TTC549 (cell line): Measurements from ENCODE around the gene SPATS2L.
A peak's percentile ranks its signal among the peaks of the same experiment; 100 is the strongest.

Experiments
- FAIRE-seq: peaks from 2 replicates; lab custom pipeline; 2012; peaks lifted over from hg19 to GRCh38; lab: Jason Lieb, UNC

The SPATS2L gene, protein sequence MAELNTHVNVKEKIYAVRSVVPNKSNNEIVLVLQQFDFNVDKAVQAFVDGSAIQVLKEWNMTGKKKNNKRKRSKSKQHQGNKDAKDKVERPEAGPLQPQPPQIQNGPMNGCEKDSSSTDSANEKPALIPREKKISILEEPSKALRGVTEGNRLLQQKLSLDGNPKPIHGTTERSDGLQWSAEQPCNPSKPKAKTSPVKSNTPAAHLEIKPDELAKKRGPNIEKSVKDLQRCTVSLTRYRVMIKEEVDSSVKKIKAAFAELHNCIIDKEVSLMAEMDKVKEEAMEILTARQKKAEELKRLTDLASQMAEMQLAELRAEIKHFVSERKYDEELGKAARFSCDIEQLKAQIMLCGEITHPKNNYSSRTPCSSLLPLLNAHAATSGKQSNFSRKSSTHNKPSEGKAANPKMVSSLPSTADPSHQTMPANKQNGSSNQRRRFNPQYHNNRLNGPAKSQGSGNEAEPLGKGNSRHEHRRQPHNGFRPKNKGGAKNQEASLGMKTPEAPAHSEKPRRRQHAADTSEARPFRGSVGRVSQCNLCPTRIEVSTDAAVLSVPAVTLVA

DNA sequence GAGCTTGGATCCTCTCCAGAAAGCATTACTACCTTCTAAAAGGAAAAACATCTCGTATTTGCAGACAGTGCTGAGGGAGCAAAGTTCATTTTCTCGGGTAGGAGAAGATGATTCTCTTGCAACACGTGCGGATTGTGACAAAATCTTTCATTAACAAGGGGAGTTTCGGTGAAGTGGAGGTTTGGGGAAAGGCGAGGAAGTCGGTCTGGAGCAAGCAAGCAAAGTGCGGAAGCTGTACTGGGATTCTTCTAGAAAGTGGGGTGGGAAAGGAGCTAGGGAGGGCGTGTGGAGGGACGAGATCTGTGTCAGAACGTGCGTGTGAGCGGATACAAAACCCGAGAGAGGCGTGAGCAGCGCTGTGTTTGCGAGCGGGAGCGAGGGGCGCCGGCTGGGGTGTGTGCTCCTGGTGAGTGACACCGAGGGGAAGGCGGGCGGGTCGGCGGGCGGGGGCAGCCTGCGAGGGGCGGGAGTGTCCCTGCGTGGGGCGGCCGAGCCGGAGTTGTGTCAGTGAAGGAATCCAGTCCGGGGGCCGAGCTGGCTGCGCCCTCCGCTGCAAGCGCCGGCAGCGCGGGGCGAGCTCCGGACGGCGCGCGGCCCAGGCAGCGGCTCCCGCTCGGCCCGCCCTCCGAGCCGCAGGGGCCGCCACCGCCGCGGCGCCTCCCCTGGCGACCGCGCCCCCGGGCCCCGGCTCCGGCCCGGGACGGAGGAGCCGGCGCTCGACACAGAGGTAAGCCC lies at the start of gene SPATS2L:
TSS of gene SPATS2L (plus strand) at position 498 of the 735 bp plus-strand sequence. CDS start 82,552 bp downstream, outside the sequence.
- no peak for FAIRE-seq

DNA sequence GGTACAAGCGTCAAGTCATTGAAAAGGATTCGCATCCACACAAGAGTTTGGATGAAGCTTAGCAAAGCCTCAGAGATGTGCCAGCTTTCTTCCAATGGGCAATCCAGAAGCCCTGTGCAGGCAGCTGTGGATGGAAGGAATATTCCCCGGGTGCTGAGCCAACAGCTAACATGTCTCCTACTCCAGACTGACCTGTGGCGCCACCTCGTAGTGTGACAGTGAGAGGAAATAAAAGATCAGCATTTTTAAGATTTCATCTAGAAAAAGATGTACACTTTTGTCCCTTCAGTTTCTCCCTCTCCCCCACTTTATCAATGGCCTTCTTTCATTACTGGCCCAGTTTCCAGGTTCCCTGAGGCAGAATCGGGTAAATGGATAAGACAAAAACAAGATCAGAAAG lies 48.9 kb upstream of the SPATS2L start:
- no peak for FAIRE-seq

DNA sequence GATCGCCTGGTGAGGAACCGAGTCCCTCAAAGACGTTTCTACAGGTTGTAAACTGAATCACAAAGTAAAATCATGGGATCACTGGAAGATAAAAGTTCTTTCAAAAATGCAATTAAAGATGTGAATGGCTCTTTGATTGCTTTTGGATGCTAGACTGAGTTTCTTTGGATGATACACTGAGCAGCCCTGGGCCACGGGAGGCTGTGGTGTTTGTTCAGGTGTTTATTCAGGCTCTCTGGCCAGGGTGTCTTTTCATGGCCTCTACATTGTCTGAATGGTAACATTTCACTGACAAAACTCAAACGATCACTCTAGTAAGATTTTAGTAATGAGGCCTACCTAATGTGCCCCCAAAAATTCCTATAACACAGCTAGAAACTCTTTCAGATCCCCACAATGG lies 48.4 kb upstream of the SPATS2L start:
- FAIRE-seq: no peak

GRCh38 chr2:200258881-200259576 lies 47.5 kb upstream of the SPATS2L start:
- FAIRE-seq: no peak

- FAIRE-seq: no peak
Observed at GRCh38 chr2:200259577-200259957, 46.9 kb upstream of the SPATS2L start.

- FAIRE-seq: no peak
Observed at GRCh38 chr2:200262047-200262446, 44.4 kb upstream of the SPATS2L start.

- FAIRE-seq: no peak
Observed at GRCh38 chr2:200263279-200263678, 43.2 kb upstream of the SPATS2L start.

DNA sequence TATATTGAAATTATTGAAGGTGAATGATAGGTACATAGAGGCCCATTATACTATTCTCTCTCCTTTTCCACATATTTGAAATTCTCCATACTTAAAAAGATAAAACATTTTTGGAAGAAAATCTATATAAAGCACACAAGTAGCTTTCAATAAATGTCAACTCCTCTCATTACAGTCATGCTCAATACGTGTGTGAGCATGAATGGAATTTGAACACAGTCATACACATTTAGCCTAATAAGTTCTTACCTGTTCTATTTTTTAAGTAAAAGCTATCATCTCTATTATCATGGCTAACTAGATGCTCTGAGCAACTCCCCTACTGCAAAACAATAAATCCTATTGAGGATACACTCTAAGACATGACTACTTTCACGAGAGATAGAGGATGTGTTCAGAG lies 41.9 kb upstream of the SPATS2L start:
- no peak for FAIRE-seq

GRCh38 chr2:200266406-200266805 lies 40.1 kb upstream of the SPATS2L start:
- no peak for FAIRE-seq

- FAIRE-seq: no peak
Observed at GRCh38 chr2:200267350-200267749, 39.1 kb upstream of the SPATS2L start.

- no peak for FAIRE-seq
Observed at GRCh38 chr2:200270732-200271131, 35.8 kb upstream of the SPATS2L start.

DNA sequence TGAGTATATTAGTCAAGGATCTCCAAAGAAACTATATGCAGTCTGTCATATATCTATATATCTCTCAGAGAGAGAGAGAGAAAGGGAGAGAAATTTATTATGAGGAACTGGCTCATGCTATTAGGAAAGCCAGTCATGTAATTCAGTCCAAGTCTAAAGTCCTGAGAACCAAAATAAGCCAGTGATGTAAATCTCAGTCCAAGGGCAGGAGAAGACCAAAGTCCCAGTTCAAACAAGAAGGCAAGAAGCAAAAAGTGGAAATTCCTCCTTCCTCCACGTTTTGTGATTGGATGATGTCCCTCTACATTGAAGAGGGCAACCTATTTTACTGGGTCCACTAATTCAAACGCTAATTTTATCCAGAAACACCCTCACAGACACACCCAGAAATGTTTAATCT lies 34.2 kb upstream of the SPATS2L start:
- FAIRE-seq: no peak

DNA sequence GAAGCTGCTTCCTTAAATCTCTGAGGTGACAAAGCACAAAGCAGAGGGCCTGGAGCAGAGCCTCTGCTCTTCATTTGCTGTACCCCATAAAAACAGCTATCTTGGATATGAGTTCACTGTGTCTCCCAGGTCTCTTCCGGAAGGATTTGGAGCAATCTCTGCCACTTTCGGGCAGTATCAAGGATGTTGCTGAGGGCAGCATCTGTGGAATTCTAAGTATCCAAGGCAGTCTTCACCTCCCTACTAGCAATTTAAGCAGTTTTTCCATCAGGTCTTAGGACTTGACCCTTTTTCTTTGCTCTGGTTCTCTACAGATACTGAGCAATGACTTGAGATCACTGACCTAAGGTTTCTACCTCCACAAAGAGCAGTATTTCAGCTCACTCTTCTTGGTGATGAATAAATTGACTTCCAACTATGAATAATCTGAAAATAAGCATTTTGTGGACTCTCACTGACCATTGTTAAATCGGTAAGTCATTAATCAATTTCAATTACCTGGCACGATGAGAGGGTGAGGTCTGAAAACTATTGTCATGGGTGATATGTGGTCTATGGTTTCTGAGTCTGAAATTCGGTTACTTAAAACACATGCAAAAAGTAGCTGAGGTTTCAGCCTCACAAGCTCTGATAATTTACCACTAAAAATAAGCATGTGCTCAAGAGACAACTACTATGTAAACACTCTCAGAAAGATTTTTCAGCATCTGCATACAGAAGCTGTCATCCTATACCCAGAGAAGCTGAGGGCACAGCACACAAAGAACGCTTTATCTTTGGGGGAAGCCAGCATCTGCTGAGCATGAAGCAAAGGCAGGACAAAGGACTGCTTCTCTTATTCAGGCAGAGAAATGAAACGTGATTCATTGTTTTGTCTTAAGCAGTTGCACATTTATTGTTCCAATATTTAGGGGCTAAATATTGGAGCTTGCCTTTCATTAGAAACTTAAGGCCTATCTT lies 32.1 kb upstream of the SPATS2L start:
- no peak for FAIRE-seq

DNA sequence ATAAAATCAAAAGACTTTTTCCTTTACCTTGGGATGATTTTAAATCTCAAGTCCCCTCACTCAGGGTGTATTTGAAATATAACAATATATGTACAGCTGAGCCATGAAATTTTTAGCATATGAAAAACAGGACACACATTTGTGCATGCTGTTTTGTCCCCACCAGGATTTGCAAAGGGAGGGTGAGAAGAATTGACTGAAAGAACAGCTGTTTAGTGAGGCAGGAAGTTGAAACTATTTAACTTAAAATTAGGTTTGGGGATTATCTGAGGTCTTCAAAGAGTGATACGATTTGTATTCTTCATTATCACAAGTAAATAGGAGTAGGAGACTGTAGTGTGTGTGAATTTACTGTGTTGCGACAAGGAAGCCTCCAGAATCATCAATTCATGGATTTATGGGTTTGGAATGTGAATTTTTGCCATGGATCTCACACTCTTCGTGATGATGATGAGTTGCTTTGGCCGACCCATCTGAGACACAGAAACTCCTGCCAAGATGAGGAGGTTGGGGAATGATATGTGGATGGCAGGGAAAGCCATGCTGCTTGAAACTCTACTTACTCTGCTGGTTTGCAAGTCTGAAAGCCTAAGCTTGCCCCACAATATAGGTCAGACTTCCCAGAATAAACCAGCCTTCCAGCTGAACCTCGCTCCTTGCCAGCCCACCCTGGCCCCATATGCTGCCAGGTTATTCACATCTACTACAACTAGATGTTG lies 31.0 kb upstream of the SPATS2L start:
- FAIRE-seq: no peak

GRCh38 chr2:200276472-200276871 lies 30.0 kb upstream of the SPATS2L start:
- no peak for FAIRE-seq

DNA sequence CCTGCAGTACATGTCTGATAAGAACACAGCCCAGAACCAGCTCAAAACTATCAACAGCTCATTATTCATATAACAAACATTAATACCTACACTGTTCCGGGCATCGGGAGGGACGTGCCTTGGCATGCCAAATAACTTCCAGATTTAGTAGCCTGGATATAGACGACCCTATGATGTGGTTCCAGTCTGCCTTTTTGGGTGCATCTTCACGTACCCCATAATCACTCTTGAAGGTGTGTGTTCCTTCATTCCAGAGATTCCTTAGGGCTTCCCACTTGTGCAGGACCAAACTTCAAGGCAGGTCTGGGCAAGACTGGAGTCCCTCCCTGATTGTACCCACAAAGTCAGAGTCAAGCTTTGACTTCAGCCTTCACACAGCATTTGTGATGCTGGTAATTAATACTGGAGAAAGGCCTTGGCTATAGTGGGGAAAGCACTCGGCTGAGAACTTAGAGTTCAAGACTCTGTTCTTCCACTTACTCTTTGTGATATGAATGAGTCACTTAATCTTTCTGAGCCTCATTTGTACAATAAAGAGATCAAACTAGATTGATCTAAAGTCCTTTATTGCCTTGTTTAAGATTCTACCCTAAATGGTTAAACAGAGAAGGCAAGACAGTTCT lies 27.7 kb upstream of the SPATS2L start:
- FAIRE-seq: no peak

- FAIRE-seq: peak; percentile 19
Observed at GRCh38 chr2:200279857-200280256, 26.6 kb upstream of the SPATS2L start.

- FAIRE-seq: no peak
Observed at GRCh38 chr2:200286578-200286977, 19.9 kb upstream of the SPATS2L start.

- no peak for FAIRE-seq
Observed at GRCh38 chr2:200288670-200289429, 17.6 kb upstream of the SPATS2L start.

DNA sequence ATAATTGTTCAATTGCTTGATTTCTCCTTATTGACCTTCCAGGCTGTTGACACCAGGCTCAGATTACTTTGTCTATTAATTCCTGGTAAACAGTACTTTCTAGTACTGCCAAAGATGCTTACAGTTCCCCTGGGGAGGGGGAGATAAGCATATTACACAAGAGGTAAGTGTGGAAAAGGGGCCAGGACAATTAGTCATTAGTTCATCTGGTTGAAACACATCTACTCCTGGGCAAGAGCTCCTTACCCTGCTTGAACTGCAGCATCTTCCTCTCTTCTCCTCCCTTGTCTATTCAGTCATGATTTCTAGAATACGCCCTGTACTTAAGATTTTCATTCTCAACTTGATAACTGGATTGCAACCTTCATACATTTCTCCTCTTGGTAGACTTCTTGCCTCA lies 10.4 kb upstream of the SPATS2L start:
- no peak for FAIRE-seq
